MG63 (cell line): Measurements from ENCODE around the gene GYPC. TPM values are rescaled to one million over a fixed set of nuclear protein-coding genes. Genes with fewer than 3 reads are reported as not detected.
A peak's percentile ranks its signal among the peaks of the same experiment; 100 is the strongest.
"Not testable (repeated sequence)": the region's sequence is repeated elsewhere in the genome, so short reads cannot be mapped to it uniquely, and the experiment has no call there.

Experiments used
- DNase-seq: peaks from one replicate; pipeline ENCODE4 v3.0.0-alpha.2; 2020
- H3K27me3 ChIP-seq: fragments of 250-450 bp; sonication (Bioruptor Pico); 2 replicates; pipeline ENCODE4 v1.5.1; 2020; ENCODE audit warnings: mild to moderate bottlenecking, moderate library complexity
- H3K36me3 ChIP-seq: fragments of 250-450 bp; sonication (Bioruptor Pico); 2 replicates; pipeline ENCODE4 v1.5.1; 2020; ENCODE audit warnings: mild to moderate bottlenecking, moderate library complexity
- H3K4me3 ChIP-seq: fragments of 250-450 bp; sonication (Bioruptor Pico); 2 replicates; pipeline ENCODE4 v1.5.1; 2020; ENCODE audit warnings: mild to moderate bottlenecking, moderate library complexity
- H3K9me3 ChIP-seq: fragments of 250-450 bp; sonication (Bioruptor Pico); 2 replicates; pipeline ENCODE4 v1.5.1; 2020; ENCODE audit warnings: mild to moderate bottlenecking, moderate library complexity
- total RNA-seq: library from RNA; depleted of rRNA; stranded (reverse); fragments of >200 nt; shearing (Covaris generic); gene quantifications from 2 replicates; pipeline ENCODE4 v1.2.3, GENCODE V29; 2014; ENCODE audit warnings: low replicate concordance

Gene GYPC
- total RNA-seq, 1 experiment from 2014 or later = 118 TPM

- no peaks in the 10 kb centered on the region for H3K27me3 ChIP-seq
- no peak for DNase-seq
- peaks cover 4% of the 10 kb centered on the region; the same call in 1 of the 2 replicates for H3K9me3 ChIP-seq
- H3K36me3 ChIP-seq = no peaks in the 10 kb centered on the region
- H3K4me3 ChIP-seq = no peak overlapping the region
Measured at GRCh38 chr2:126676221-126677175, 20.5 kb downstream of the GYPC start.

GRCh38 chr2:126677176-126677538 is 21.2 kb downstream of the GYPC start:
- Histone ChIP-seq H3K36me3 (no peaks in the 10 kb centered on the region), H3K4me3 (no peak overlapping the region), H3K27me3 (no peaks in the 10 kb centered on the region), H3K9me3 (peaks cover 4% of the 10 kb centered on the region; the same call in 1 of the 2 replicates)
- DNase-seq = no peak

DNA sequence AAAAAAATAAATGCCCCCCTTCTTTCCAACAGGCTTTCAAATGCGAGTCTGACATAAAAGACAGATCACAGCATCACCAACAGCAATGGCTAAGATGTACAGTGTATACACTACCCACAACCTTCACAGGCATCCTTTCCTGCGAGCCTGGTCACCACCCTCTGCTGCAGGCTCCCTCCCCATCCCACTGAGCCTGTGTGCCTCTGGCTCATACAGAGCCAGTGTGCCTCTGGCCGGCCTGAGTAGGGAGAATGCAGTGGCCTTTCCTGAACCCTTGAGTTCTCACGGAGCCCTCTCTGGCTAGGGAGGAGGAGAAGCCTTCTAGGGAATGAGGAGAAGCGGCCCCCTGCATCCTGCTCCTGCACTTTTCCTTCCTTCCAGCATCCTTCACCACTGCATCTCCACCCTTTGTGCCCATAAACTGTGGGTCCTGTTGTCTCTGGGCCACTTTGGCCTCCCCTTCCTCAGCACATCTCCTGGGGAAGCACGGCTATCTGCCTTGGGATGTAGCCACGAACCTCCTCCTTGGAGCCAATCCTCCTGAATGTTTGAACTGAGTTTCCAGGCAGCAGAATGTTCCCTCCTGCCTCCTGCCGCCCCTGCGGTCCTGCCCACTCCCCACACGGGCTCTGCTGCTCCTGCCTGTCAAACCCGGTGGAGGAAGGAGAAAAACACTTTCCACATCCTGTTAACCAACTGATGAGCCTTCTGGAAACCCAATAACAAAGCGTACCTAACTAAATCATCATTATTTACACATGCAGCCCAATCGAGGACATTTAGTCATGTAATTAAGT is 22.5 kb downstream of the GYPC start:
- no peaks in the 10 kb centered on the region for H3K36me3 ChIP-seq
- no peak overlapping the region for H3K4me3 ChIP-seq
- peaks cover 4% of the 10 kb centered on the region; the same call in 1 of the 2 replicates for H3K9me3 ChIP-seq
- DNase-seq = no peak
- no peaks in the 10 kb centered on the region for H3K27me3 ChIP-seq

GRCh38 chr2:126679094-126679713 is 23.2 kb downstream of the GYPC start:
- Histone ChIP-seq H3K27me3 (no peaks in the 10 kb centered on the region), H3K4me3 (no peak overlapping the region), H3K9me3 (peaks cover 4% of the 10 kb centered on the region; the same call in 1 of the 2 replicates), H3K36me3 (no peaks in the 10 kb centered on the region)
- DNase-seq = no peak

DNA sequence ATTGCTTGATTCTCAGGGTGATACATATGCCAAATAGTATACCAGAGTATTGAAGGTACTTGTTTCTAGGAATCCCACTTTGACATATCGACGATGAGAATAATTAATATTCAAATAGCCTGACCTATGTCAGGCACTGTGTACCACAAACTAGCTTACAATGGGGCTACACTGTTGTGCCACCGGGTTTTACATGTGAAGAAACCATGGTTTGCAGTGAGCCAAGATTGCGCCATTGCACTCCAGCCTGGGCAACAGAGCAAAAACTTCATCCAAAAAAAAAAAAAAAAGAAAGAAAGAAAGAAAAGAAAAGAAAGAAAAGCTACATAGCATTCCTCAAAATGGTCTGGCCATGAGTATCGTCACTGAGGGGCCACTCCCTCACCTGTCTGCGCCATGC is 25.5 kb downstream of the GYPC start:
- no peaks in the 10 kb centered on the region for H3K9me3 ChIP-seq
- DNase-seq = no peak
- H3K4me3 ChIP-seq = no peak overlapping the region
- H3K36me3 ChIP-seq = no peaks in the 10 kb centered on the region
- no peaks in the 10 kb centered on the region for H3K27me3 ChIP-seq

DNA sequence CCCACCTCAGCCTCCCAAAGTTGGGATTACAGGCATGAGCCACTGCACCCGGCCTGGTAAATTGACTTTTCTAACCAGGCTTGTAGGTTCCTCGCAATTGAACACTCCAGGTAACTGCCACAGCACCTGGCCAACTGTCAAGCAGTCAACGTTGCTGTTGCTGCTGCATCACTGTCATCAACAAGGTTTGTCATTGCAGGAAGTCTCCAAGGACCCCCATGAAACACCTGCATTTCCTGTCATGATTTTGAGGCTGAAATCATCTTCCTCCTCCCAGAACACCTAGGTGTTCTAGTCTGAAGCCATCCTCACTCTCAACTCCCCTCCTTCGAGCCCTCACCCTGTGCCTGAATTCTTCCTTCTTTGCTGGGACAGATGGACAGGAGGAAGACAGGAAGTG is 29.7 kb downstream of the GYPC start:
- H3K4me3 ChIP-seq = no peak overlapping the region
- H3K36me3 ChIP-seq = no peaks in the 10 kb centered on the region; the same call in none of the 2 replicates
- H3K9me3 ChIP-seq = no peaks in the 10 kb centered on the region
- no peak for DNase-seq
- no peaks in the 10 kb centered on the region for H3K27me3 ChIP-seq

DNA sequence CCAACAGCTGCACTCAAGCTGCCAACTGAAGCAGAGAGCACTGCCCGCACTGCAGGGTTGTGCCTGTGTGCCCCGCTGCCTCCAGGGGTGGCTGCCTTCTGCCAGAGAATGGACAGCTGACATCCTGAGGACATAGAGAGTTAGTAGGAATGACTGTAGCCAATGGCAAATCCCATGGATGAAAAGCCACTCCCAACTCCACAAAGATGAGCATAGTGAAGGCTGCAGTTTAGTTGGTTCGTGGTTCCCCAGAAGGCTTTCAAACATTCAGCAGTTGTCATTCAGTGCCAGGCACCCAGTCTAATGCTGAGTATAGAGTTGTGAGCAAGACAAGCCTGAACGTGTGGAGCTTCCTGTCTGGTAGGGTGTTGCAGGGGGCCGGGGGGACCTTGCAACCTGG is 30.3 kb downstream of the GYPC start:
- Histone ChIP-seq H3K4me3 (no peak overlapping the region), H3K9me3 (no peaks in the 10 kb centered on the region), H3K36me3 (no peaks in the 10 kb centered on the region; the same call in none of the 2 replicates), H3K27me3 (no peaks in the 10 kb centered on the region)
- no peak for DNase-seq

DNA sequence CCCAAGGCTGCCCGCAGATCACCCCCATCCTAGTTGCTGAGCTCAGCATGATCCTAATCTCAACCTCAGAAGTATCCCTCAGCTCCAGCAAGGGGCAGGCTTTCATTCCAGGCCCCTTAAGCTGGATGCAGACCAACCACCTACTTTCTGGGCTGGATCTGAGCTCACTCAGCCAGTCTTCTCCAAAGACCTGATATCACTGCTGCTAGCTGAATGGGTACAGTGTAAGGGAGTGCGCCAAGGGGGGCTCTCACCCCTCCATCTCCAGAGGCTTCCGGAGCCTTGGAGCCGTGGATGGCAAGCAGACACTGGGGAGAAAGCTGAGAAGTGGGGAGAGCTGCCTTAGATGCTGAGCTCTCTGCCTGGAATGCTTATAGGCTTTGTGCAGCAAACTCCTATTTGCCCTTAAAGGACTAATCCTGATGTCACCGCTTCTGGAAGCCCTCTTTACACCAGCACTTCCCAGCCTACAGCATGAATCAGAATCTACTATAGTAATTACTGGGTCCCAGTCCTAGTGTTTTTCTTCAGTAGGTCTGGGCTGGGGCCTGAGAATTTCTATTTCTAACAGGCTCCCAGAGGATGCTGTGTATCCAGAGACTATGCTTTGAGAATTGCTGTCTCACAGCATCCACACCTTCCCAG is 31.0 kb downstream of the GYPC start:
- H3K27me3 ChIP-seq = no peaks in the 10 kb centered on the region
- H3K9me3 ChIP-seq = no peaks in the 10 kb centered on the region
- no peaks in the 10 kb centered on the region; the same call in none of the 2 replicates for H3K36me3 ChIP-seq
- H3K4me3 ChIP-seq = no peak overlapping the region
- no peak for DNase-seq

DNA sequence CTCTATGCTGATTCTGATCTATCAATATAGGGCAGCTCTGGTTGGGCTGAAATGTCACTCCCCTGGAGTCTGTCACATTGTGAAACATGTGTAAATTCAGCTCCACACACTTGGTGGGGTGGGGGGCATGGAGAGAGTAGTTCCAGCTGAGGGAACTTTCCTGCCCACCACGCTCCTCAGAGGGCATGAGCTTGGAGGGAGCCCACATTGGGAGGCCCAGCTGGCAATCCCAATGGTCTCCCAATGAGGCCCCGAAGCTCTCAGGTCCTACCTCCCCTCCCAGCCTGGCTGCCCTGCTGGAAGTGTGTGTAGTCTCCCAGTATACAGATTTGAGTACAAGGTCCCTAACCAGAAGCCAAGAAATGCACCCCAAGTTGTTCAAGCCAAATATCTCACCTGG is 31.5 kb downstream of the GYPC start:
- H3K4me3 ChIP-seq = no peak overlapping the region
- DNase-seq = no peak
- no peaks in the 10 kb centered on the region for H3K9me3 ChIP-seq
- no peaks in the 10 kb centered on the region for H3K27me3 ChIP-seq
- H3K36me3 ChIP-seq = no peaks in the 10 kb centered on the region; the same call in none of the 2 replicates

- not testable (repeated sequence) for H3K9me3 ChIP-seq, H3K27me3 ChIP-seq, DNase-seq, H3K36me3 ChIP-seq, H3K4me3 ChIP-seq
Measured at GRCh38 chr2:126688594-126688993, 32.6 kb downstream of the GYPC start.

- not testable (repeated sequence) for H3K27me3 ChIP-seq, H3K4me3 ChIP-seq, H3K36me3 ChIP-seq, DNase-seq, H3K9me3 ChIP-seq
Measured at GRCh38 chr2:126692241-126692640, 36.3 kb downstream of the GYPC start.

DNA sequence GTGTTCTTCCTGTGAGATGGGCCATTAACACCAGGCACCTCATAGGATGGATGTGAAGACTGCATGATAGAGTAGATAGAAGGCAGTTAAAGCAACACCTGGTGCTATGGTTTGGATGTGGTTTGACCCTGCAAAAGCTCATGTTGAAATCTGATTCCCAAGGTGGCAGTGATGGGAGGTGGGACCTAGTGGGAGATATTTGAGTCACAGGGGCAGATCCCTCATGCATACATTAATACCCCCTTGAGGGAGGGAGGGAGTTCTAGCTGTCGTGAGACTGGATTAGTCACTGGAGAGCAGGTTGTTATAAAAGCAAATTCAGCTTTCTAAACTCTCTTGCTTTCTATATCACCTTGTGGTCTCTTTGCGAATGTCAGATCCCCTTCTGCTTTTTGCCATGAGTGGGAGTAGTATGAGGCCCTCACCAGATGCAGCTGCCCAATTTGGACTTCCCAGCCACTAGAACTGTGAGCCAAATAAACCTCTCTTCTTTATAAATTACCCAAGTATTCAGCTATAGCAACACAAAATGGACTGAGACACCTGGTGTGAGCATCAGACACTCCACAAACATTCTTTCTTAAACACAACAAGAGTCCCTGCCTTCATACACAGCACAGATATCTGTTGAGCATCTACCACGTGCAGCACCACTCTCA is 37.1 kb downstream of the GYPC start:
- not testable (repeated sequence) for DNase-seq, H3K4me3 ChIP-seq, H3K9me3 ChIP-seq, H3K27me3 ChIP-seq, H3K36me3 ChIP-seq

DNA sequence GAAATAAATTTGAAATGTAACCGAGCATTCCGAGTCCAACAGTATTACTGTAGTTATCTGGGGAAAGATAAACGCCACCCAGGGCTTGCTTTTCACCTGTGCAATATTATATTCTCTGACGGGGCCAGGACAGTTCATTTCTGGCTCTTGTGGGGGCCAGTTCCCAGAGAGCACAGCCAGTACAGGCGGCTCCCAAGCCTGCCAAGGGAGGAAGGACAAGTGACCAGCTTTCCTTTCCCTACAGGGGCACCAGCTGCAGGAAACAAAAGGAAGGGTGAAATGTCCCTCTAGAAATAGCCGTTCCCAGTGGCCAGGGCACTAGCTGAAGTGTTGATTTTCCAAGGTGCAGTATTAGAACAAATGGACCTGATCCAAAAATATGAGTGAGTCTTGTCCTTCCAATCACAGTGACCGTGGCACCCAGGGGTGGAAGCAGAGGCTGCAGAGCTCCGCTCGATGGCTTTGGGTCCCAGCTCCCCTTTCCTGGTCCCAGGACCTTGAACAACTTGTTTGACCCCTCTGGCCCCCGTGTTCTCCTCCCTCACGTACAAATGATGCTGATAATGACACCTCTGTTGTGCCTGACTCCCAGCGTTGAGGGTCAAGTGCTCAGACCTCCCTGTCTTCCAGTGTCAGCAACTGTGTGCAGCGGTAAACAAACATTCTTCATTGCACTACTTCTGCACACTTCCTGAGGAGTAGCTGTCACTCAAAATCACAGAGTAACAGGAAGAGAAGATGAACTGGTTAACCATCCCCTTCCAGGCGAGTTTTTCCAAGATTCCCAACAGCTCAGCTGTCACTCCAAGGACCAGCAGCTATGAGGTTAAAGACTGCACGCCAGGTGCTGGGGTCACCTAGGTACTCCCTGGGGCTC is 40.9 kb downstream of the GYPC start:
- no peaks in the 10 kb centered on the region for H3K9me3 ChIP-seq
- H3K4me3 ChIP-seq = no peak overlapping the region
- DNase-seq = no peak
- H3K36me3 ChIP-seq = peaks cover 4% of the 10 kb centered on the region
- H3K27me3 ChIP-seq = no peaks in the 10 kb centered on the region

DNA sequence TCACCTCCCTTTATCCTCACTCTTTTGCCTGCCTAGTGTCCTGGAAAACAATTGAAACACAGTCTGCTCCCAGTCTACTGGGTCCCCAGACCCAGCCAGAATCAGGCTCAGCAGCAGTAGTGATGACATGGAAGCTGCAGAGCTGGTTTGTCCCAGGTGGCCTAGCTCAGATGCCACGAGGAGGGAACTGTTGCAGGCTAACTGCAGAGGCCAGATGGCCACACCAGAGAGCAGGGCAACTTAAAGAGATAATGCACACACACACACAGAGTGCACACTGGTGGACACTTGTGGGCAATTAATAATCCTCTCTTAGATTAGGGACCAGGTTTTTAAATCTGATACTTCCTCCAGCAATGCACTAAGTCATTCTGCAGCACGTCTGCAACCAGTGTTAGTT is 42.4 kb downstream of the GYPC start:
- Histone ChIP-seq H3K4me3 (no peak overlapping the region), H3K27me3 (no peaks in the 10 kb centered on the region), H3K36me3 (peaks cover 4% of the 10 kb centered on the region), H3K9me3 (no peaks in the 10 kb centered on the region)
- no peak for DNase-seq

- no peaks in the 10 kb centered on the region; the same call in none of the 2 replicates for H3K36me3 ChIP-seq
- peak; percentile 30 for DNase-seq
- H3K27me3 ChIP-seq = no peaks in the 10 kb centered on the region
- H3K9me3 ChIP-seq = no peaks in the 10 kb centered on the region
- H3K4me3 ChIP-seq = no peak overlapping the region
Measured at GRCh38 chr2:126699018-126699417, 43.1 kb downstream of the GYPC start.
